Glomerular endothelial cell (primary cell): Measurements from ENCODE around the gene EPHB1. TPM values are rescaled to one million over a fixed set of nuclear protein-coding genes. Genes with fewer than 3 reads are reported as not detected.
"Not testable (repeated sequence)": the region's sequence is repeated elsewhere in the genome, so short reads cannot be mapped to it uniquely, and the experiment has no call there.

Experiments
- DNase-seq: peaks from one replicate; pipeline ENCODE4 v3.0.0-alpha.2; 2011; ENCODE audit warnings: low read depth, low spot score; ENCODE audit errors: extremely low read depth
- total RNA-seq: library from RNA; depleted of rRNA; stranded (reverse); fragments of >200 nt; gene quantifications from 2 replicates; pipeline ENCODE4 v1.2.3, GENCODE V29; 2015

The EPHB1 gene
- total RNA-seq, 1 donor from 2014 or later, result 25.7 TPM

DNA sequence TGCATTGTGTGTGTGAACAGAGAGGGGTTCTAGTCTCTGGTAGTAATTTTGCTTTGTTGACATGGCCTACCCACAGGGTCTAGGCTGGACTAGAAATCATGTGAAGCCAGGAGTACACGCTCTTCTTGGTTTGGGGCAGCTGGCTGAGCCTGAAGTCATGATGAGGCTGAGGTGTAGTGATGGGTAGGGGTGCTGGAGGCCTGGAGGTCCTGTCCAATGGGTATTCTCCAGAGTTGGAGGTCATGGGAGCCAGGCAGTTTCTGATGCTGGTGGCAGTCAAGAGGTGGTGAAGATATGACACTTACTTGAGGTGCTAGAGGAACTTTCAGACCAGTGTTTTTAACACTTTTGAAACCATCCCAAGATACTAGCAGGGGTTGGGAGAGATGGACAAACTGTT lies 18.5 kb upstream of the EPHB1 start:
- DNase-seq, result no peak

- no peak for DNase-seq
Measured at GRCh38 chr3:134777341-134777740, 17.7 kb upstream of the EPHB1 start.

- not testable (repeated sequence) for DNase-seq
Measured at GRCh38 chr3:134788283-134788682, 6.8 kb upstream of the EPHB1 start.

GRCh38 chr3:134790065-134790464 lies 5.0 kb upstream of the EPHB1 start:
- no peak for DNase-seq

GRCh38 chr3:134791992-134792391 lies 3.1 kb upstream of the EPHB1 start:
- no peak for DNase-seq

DNA sequence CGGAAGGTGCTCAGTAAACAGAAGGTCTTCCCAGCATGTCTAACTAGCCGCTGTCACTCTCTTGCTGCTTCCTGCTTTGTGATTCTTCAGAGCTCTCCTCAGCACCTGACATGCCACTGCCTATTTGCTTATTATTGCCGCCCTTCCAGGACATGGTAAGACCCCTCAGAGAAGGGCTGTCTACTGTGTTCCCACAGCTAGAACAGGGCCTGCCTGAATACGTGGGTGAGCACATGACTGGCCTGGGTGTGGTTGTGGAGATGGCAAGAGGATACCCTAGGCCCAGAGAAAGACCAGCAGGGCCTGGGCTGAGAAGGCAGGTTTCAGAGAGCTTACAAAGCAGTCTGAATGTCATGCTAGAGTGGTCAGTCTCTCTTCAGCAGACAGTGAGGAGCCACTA lies 2.4 kb upstream of the EPHB1 start:
- no peak for DNase-seq

GRCh38 chr3:134793562-134793961 lies 1.5 kb upstream of the EPHB1 start:
- DNase-seq, result no peak

DNA sequence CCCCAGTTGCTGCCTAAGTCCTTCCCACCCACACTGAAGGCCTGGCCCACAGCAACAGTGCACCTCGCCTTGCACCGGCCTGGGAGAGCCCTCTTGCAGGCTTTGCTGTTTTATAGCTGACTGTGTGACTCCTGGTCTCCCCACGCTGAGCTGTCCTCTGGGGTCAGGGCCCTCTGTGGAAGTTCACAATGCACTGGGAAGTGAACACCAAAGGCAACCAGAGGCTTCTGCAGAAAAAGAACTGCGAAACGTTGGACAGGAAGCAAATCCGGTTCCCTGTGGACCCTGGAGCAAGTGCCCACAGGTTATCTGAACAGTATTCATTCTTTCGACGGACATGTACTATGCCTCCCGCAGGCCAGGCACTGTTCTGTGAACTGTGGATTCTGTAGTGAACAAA lies 737 bp upstream of the EPHB1 start:
- DNase-seq, result no peak

DNA sequence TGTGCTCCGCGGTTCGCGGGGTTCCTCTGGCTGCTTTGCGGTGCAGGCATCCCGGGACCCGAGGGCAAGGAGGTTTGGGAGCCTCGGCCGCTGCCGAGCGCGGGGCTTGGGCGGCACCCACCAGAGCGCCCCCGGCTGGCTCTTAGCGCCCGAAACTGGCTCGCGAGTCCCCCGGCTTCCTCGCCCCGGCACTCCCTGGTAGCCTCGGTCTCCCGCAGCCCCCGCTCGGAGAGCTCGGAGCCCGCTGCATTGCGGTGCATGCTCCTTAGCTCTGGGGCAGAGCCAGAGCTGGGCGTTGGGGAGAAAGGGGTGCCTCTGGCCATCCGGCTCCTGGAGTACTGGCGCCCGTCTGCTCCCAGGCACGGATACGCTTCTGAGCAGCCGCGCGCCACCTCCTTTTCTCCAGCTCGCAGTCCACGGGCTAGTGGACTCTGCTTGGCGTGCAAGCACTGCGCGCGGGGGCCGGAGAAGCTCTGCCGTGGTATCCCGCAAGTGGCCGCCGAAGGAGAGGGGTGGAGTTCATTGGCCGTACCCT lies 753 bp downstream of the EPHB1 start:
- DNase-seq, result no peak

GRCh38 chr3:134796281-134797056 lies 1.4 kb downstream of the EPHB1 start:
- DNase-seq, result no peak

- DNase-seq, result no peak
Measured at GRCh38 chr3:134797057-134797740, 2.1 kb downstream of the EPHB1 start.

GRCh38 chr3:134797741-134798451 lies 2.8 kb downstream of the EPHB1 start:
- DNase-seq, result no peak

DNA sequence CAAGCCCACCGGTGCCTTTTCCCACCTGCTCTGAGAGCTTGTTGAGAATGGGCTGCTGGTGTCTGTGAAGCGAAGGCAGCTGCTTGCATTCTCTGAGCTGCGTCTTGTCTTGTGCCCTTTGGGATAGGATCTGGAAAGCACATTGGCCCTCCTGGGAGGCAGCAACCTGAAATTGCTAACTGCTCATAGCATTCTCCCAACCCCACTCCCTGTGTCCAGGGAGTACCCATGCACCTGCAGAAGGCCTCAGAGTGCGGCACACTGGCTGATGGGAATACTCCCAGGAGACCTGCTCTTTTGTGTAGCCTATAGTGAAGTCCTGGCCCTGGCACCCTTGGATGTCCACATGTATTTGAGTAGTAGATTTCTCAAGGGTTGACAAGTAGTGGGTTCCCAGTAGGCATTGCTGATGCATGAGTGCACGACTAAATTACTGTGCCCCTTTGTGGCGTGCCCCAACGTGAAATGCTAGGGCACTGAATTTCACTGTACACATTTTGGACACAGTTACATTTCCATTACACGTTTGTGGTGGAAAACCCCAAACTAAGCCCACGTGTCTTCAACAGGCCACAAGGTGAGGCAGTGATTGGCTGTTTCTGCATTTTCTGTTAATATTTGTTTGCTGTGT lies 3.7 kb downstream of the EPHB1 start:
- no peak for DNase-seq

DNA sequence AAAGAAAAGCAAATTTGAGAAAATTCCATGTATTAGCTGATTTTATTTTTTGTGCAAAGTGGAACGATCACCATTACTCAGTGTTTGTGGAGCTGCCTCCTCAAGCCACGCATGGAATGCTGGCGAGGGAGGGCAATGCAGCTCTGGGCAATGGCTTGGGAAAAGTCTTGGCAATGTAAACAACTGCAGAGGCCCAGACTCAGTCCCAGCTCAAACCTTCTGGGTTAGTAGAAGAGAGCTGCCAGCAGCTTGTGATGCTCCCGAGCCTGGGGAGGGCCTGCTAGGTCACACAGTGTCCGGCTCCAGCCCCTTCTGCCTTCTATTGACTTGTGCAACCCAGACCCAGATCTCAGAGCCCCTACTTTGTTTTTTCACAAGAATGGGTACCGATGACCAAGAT lies 4.3 kb downstream of the EPHB1 start:
- no peak for DNase-seq

DNA sequence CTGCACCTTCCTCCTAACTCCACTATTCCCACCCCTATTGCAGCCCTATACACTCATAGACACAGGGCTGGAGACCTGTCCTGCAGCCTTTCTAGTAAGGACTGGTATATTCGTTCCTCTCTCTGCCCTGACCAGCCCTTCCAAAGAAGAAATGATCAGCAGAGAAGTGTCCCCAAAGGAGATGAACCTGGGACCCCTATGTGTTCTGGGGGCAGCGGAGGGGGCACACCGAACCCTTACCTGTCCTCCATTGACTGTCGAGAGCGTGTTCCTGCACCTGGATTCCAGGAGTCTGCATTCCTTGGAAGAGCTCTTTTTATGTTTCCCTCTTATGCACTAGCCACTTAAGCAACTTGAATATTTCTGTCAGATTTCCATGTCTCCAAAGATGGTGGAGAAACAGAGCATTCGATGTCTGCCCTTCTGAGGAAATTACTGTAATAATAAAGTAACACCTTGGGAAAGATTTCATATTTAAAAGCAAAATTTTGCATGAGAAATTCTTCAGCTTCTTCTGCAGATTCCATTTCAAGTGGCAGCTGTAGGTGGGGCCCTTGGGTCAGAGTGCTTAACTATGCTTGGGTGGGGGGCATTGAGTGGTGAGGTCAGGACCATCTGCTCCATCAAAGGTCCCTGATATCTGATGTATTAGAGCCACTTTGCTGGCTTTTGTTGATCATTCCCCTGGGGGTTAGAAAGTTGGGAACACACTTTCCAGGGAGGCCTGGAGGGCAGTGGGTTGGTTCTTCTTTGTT lies 6.3 kb downstream of the EPHB1 start:
- no peak for DNase-seq

DNA sequence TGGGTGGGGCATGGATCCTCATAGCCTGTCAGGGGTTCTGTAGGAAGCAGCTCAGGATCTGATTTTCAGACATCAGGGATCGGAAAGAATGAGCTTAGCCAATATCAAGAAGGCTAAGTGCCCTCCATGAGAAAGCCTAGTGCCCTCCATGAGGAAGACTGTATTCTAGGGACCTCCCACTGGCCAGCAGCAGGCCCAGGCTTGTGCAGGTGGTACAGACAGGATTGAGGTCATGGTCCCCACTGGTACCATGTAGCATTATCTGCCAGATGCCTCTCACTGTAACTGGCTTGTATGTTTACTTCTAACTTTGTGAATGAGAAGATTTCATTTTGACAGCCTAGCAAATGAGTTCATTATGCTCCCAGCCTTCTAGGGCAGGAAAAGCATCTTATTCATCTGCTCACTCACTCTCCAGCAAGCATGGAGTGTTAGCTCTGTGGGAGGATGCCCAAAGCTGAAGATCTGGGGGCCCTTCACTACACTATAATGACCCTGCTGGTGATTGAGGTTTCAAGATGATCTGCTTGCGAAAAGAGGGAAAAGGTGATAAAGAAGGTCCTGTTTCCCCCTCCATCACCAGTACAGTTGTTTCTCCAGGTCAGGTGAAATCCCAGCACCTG lies 7.5 kb downstream of the EPHB1 start:
- no peak for DNase-seq

DNA sequence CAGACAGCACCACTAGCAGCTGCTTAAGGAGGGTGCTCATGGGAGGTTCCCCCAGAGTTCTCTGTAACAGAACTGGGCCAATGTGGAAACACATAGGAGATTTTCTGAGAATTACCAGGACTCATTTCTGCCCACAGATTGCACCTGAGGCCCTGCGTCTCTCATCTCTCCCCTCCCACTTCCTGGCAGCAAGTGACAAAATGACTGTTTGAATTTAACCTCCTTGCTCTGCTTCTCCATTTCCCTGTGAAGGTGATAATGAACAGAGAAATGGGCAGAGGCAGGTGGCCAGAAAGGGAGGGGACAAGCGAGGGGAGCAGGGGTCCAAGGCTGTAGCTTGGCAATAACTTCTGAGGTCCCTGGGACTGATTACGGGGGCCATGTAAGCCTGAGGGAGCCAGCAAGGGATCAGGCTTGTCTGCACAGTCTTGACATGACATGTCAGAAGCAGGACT lies 8.0 kb downstream of the EPHB1 start:
- no peak for DNase-seq

DNA sequence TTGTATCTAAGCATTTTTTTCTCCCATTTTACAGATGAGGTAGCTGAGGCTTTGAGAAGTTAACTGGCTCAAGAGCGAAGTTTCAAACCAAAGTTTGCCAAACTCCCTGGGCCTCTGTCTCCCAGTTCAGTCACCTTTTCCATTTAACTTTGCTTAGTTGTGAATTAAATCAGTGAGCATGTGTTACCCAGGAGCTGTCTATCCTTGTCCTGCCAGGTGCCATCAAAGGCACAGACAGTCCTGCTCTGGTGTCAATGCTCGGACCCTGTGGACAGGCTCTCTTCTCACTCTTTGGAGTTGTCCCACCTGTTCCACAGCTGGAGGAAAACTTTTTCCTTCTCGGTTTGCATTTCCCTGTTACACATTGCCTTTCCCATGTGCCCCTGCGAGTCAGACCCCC lies 8.6 kb downstream of the EPHB1 start:
- no peak for DNase-seq

DNA sequence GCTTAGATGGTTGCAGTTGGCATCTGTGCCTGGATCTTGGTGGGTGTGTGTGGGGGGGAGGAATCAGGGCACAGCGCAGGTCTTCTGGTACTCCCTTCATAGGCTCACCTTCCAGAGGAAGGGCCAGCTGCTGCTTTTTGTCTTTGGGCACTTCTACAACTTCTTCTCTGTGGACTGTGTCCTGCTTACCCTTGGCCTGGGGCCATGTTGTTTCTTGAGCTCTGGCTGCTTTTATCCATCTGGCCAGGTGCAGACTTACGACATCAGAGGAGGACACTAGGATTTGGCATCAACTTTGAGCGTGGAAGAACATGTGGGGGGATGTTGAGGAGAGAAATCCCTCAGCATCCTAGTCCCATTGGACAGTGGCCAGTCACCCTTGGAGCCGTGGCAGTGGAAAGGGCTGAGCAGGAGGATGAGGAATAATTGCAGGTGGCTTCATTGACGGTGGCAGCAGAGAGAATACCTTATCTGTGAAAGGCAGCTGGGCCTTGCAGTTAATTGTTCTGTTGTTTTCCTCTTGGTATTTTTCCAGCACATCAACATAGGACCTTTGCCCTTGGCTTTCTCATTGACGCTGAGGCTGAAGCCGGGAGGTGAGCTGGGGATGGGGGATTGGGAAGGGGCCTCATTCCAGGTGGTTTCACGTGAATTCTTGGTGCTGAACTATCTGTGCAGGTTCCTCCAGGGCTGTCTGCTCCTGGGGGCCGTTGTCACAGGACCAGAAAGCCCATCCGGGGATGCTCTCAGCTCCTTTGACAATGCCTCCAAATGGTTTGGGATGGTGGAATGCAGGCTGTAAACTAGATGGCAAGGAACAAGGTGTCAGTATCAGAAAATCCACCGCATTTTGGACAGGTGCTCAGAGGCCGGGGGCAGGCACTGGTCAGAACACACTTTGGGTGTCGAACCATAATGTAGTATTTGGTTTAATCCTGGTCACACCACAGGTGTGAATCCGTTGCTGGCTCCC lies 9.7 kb downstream of the EPHB1 start:
- DNase-seq, result no peak
